ENCODE data around the gene ACTRT3.

DNA sequence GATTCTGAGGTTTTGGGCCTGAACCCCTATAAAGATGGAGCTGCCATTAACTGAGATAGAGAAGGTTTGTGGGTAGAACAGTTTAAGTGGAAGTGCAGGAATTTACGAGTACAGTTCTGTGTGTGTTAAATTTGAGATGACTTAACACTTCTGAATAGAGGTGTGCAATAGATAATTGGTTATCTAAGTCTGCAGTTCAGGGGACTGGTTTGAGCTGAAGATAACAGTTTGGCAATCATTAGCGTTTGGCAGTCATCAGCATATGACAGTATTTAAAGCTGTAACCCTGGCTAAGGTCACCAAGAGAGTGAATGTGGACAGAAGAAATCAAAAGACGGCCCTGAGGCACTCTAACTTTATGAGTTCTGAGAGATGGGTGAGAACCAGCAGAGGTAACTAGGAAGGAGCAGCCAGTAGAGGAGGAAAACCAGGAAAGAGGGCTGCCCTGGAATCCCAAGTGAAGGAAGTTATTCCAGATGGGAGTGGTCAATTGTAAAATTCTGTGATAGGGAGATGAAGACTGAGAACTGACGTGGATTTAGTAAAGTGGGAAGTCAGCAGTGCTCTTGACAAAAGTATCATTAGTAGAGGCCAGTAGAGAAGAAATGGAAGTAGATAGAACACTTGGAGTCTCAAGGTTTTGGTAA, 12.0 kb upstream of the ACTRT3 start:
- no peak for TF ChIP-seq ZNF274 (IDR thresholded peaks at IDR 0.05; ENCODE audit: low read depth, low read length)
- TF ChIP-seq SUZ12 (IDR thresholded peaks at IDR 0.05; ENCODE audit: extremely low read depth, insufficient read depth, insufficient read length): no peak
- TF ChIP-seq YY1 (IDR thresholded peaks at IDR 0.05; ENCODE audit: insufficient read depth, insufficient read length): no peak
